Measurements from ENCODE around the gene FUT3.
"Not testable (repeated sequence)": the region's sequence is repeated elsewhere in the genome, so short reads cannot be mapped to it uniquely, and the experiment has no call there.

FUT3 gene

GRCh38 chr19:5867201-5868136 lies 16.2 kb upstream of the FUT3 start:
- H3K4me1 ChIP-seq = peaks cover 0 to 9% (median 0%) of the 10 kb centered on the region in 10 experiments; a peak in 4 of 20 replicates
- no peak overlapping the region for H3K4me2 ChIP-seq
- no peak overlapping the region for H3K4me3 ChIP-seq
- H3K9me3 ChIP-seq (replicated peaks in 1 of 11) = no peaks in the 10 kb centered on the region
- no peak overlapping the region for H3K27ac ChIP-seq
- no peaks in the 10 kb centered on the region for H3K27me3 ChIP-seq
- no peaks in the 10 kb centered on the region for H3K36me3 ChIP-seq
- H3K9ac ChIP-seq = no peak overlapping the region
- no peak for TF ChIP-seq Cebpa-rat (IDR thresholded peaks at IDR 0.05)
- H4K20me1 ChIP-seq = no peaks in the 10 kb centered on the region

GRCh38 chr19:5865772-5866171 lies 14.5 kb upstream of the FUT3 start:
- Histone ChIP-seq H3K4me1 (peaks cover 0 to 9% (median 0%) of the 10 kb centered on the region in 10 experiments; a peak in 4 of 20 replicates), H3K4me2 (peak overlapping the region in 1 of 11 experiments; percentile 12; a peak in 2 of 22 replicates), H3K9me3 (replicated peaks in 1 of 11) (no peaks in the 10 kb centered on the region), H3K36me3 (no peaks in the 10 kb centered on the region), H4K20me1 (no peaks in the 10 kb centered on the region), H3K27me3 (no peaks in the 10 kb centered on the region), H3K9ac (no peak overlapping the region), H3K27ac (no peak overlapping the region), H3K4me3 (no peak overlapping the region)
- no peak for TF ChIP-seq Cebpa-rat (IDR thresholded peaks at IDR 0.05)

GRCh38 chr19:5864725-5865486 lies 13.7 kb upstream of the FUT3 start:
- TF ChIP-seq Cebpa-rat (IDR thresholded peaks at IDR 0.05) = no peak
- Histone ChIP-seq H4K20me1 (no peaks in the 10 kb centered on the region), H3K9me3 (replicated peaks in 1 of 11) (no peaks in the 10 kb centered on the region), H3K4me3 (no peak overlapping the region), H3K27ac (no peak overlapping the region), H3K27me3 (no peaks in the 10 kb centered on the region), H3K4me2 (peak overlapping the region in 1 of 11 experiments; percentile 12; a peak in 2 of 22 replicates), H3K9ac (no peak overlapping the region), H3K36me3 (no peaks in the 10 kb centered on the region), H3K4me1 (peaks cover 0 to 9% (median 0%) of the 10 kb centered on the region in 10 experiments; a peak in 4 of 20 replicates)

- H3K4me3 ChIP-seq = no peak overlapping the region
- no peak overlapping the region for H3K27ac ChIP-seq
- H3K9me3 ChIP-seq (replicated peaks in 1 of 11) = no peaks in the 10 kb centered on the region
- no peak for TF ChIP-seq Cebpa-rat (IDR thresholded peaks at IDR 0.05)
- no peaks in the 10 kb centered on the region for H3K27me3 ChIP-seq
- no peaks in the 10 kb centered on the region for H3K36me3 ChIP-seq
- H3K4me2 ChIP-seq = no peak overlapping the region
- H3K9ac ChIP-seq = no peak overlapping the region
- no peaks in the 10 kb centered on the region for H4K20me1 ChIP-seq
- H3K4me1 ChIP-seq = peaks cover 0 to 9% (median 0%) of the 10 kb centered on the region in 10 experiments; a peak in 4 of 20 replicates
Measured at GRCh38 chr19:5864013-5864720, 12.9 kb upstream of the FUT3 start.

GRCh38 chr19:5863030-5863665 lies 11.9 kb upstream of the FUT3 start:
- Histone ChIP-seq H3K4me2 (no peak overlapping the region), H3K36me3 (no peaks in the 10 kb centered on the region), H3K4me1 (peaks cover 0 to 9% (median 0%) of the 10 kb centered on the region in 10 experiments; a peak in 4 of 20 replicates), H3K27me3 (no peaks in the 10 kb centered on the region), H3K4me3 (no peak overlapping the region), H4K20me1 (no peaks in the 10 kb centered on the region), H3K27ac (no peak overlapping the region), H3K9me3 (replicated peaks in 1 of 11) (no peaks in the 10 kb centered on the region), H3K9ac (no peak overlapping the region)
- no peak for TF ChIP-seq Cebpa-rat (IDR thresholded peaks at IDR 0.05)

GRCh38 chr19:5857203-5858081 lies 6.2 kb upstream of the FUT3 start:
- H3K4me2 ChIP-seq = peak overlapping the region in 1 of 11 experiments; percentile 10; a peak in 1 of 22 replicates
- no peak overlapping the region for H3K4me3 ChIP-seq
- peaks cover 0 to 6% (median 0%) of the 10 kb centered on the region in 11 experiments; a peak in 2 of 22 replicates for H3K9me3 ChIP-seq (replicated peaks in 1 of 11)
- H3K27ac ChIP-seq = no peak overlapping the region
- no peak for TF ChIP-seq Cebpa-rat (IDR thresholded peaks at IDR 0.05)
- no peaks in the 10 kb centered on the region for H3K27me3 ChIP-seq
- H4K20me1 ChIP-seq = no peaks in the 10 kb centered on the region
- H3K36me3 ChIP-seq = no peaks in the 10 kb centered on the region
- H3K9ac ChIP-seq = no peak overlapping the region
- no peaks in the 10 kb centered on the region; a peak in 2 of 20 replicates for H3K4me1 ChIP-seq

GRCh38 chr19:5855151-5855550 lies 3.9 kb upstream of the FUT3 start:
- not testable (repeated sequence) for H3K36me3 ChIP-seq; H4K20me1 ChIP-seq; H3K9ac ChIP-seq; H3K9me3 ChIP-seq (replicated peaks in 1 of 11); H3K27me3 ChIP-seq; H3K4me2 ChIP-seq; H3K4me3 ChIP-seq; H3K27ac ChIP-seq
- H3K4me1 ChIP-seq = peaks cover 0 to 15% (median 11%) of the 10 kb centered on the region in 10 experiments; a peak in 12 of 20 replicates

GRCh38 chr19:5854121-5854520 lies 2.9 kb upstream of the FUT3 start:
- H3K9ac ChIP-seq; H3K27ac ChIP-seq; H4K20me1 ChIP-seq; H3K4me2 ChIP-seq; H3K27me3 ChIP-seq; H3K4me3 ChIP-seq; H3K36me3 ChIP-seq; H3K9me3 ChIP-seq (replicated peaks in 1 of 11): not testable (repeated sequence)
- peaks cover 0 to 15% (median 11%) of the 10 kb centered on the region in 10 experiments; a peak in 12 of 20 replicates for H3K4me1 ChIP-seq
